HG03558 (cell line): ENCODE data around the gene MYT1.
A peak's percentile ranks its signal among the peaks of the same experiment; 100 is the strongest.
"Not testable (repeated sequence)": the region's sequence is repeated elsewhere in the genome, so short reads cannot be mapped to it uniquely, and the experiment has no call there.

Source experiments
- ATAC-seq: cut with Tn5 transposase; IDR thresholded peaks from one replicate; pipeline ENCODE4 v1.9.1; 2021; ENCODE audit warnings: moderate number of reproducible peaks; ENCODE audit not compliant: unreplicated experiment; ENCODE audit errors: extremely low read depth

Gene MYT1

GRCh38 chr20:64258071-64258823, 94.0 kb downstream of the MYT1 start:
- ATAC-seq: no peak

GRCh38 chr20:64260239-64260638, 96.0 kb downstream of the MYT1 start:
- ATAC-seq: no peak

GRCh38 chr20:64261138-64261537, 96.9 kb downstream of the MYT1 start:
- no peak for ATAC-seq

DNA sequence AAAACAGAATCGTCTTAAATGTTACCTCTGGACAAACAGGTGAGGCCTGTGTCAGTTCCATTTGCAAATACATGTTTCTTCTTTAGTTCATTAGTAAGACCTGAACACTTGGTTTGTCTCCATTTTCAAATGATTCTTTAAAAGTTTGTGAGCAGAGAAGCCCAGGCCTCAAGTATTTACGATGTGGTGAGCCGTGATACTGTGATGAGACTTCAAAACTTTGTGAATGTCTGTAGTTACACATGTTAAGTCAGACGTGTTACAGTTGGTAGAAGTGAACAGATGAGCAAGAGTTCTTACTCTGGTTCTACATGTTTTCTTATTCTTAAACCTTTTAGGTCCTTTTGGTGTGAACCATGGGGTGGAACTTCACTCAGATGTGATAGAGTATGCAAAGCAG, 99.8 kb downstream of the MYT1 start:
- ATAC-seq: no peak

GRCh38 chr20:64265201-64265600, 100.9 kb downstream of the MYT1 start:
- no peak for ATAC-seq

DNA sequence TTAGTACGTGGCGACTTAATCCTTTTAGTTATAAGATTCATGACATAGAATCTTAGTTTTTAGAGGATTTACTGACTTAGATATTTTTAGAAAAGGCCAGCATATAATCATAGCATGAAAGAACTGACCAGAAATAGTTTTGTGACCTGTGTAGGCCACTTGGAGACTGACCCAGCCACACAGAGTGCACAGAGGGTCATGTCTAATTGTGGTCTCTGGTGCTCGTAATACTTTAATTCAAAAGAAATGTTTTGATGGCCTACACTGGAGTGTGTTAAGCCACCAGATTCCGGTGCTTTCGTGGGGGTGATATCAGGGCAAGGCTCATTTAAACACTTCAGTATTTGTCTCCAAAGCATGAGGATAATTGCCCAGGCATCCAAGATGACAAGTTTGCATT, 102.7 kb downstream of the MYT1 start:
- ATAC-seq: no peak

DNA sequence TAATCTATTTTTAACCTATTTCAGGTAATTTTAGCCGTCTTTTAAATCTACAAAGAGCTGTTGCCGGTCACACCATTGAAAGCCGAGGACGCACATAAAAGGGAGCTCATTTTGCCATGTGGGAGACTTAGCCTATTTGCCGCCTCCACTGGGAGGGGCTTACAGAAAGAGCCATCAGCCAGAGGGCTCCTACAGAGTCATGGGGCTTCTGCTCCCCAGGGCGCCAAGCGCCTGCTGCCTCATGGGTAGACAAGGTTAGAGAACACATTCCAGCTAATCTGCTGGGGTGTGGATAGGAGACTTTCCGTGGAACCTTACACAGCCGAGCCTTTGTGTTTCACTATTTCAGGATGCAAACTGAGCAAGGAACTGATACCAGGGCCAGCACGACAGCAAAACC, 103.9 kb downstream of the MYT1 start:
- ATAC-seq: no peak

GRCh38 chr20:64269604-64270411, 105.6 kb downstream of the MYT1 start:
- ATAC-seq: no peak

DNA sequence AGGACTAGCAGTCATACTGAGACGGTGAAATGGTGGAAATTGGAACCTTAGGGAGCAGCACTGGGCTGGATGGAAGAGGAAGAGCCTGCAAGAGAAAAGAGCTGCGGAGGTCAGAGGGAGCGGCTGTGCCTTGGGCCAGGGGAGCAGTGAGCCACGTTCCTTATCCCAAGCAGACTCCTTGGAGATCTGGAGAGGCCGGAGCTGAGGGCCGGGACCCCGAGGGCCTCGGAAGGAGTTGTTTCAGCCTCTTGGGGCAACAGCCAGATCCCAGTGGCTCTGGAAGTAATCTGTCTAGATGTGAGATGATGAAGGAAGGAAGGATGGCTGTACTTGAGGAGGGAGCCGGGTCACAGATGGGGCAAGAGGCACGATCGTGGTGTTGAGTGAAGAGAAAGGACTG, 107.4 kb downstream of the MYT1 start:
- no peak for ATAC-seq

GRCh38 chr20:64273109-64273508, 108.9 kb downstream of the MYT1 start:
- ATAC-seq: no peak

DNA sequence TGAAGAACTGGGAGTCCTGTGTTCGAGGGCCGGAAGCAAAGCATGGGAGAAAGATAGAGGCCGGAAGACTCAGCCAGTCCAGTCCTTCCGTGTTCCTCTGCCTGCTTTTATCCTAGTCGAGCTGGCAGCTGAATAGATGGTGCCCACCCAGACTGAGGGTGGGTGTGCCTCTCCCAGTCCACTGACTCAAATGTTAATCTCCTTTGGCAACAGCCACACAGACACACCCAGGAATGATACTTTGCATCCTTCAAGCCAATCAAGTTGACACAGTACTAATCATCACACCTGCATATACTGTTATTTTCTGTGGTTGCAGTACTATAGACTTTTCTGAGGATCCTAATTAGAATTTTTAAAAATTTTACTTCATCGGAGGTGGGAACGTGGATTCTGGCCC, 112.6 kb downstream of the MYT1 start:
- ATAC-seq: no peak

GRCh38 chr20:64277571-64278316, 113.5 kb downstream of the MYT1 start:
- no peak for ATAC-seq

DNA sequence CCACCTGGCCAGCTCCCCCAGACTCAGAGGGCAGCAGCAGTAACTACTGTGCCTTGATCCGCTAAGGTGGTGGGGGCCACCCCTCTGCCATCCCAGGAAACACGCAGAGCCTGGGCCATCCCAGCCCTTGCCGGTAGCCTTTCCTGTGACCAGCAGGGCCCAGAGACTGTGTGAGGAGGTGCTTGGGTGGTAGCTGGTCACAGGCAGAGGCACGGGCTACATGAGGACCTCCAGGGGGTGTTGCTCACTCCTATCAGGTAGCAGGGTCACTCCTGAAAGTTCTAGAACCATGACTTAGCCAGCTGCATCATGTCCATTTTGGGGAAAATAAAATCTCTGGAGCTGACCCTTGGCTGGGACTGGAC, 114.0 kb downstream of the MYT1 start:
- ATAC-seq: no peak

GRCh38 chr20:64279826-64280459, 115.7 kb downstream of the MYT1 start:
- no peak for ATAC-seq

- no peak for ATAC-seq
These were observed 116.2 kb downstream of the MYT1 start for GRCh38 chr20:64280460-64280843.

DNA sequence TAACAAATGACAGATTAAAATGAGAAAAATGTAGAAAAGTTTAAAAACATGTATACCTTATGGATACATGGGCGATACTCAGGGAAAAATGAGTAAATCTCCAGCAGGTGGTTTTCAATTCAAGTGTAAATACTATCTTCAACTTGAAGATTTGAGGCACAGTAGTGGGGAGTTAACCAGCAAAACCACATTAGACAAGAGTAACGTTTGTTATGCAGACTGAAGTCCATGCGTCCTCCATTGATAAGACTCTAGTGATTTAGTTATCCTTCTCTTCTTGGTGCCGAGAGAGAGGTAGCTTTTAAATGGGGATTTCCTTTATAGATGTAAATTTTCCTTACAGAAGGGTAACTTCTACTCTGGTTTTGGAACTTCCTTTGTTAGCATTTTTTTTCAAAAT, 119.4 kb downstream of the MYT1 start:
- no peak for ATAC-seq

DNA sequence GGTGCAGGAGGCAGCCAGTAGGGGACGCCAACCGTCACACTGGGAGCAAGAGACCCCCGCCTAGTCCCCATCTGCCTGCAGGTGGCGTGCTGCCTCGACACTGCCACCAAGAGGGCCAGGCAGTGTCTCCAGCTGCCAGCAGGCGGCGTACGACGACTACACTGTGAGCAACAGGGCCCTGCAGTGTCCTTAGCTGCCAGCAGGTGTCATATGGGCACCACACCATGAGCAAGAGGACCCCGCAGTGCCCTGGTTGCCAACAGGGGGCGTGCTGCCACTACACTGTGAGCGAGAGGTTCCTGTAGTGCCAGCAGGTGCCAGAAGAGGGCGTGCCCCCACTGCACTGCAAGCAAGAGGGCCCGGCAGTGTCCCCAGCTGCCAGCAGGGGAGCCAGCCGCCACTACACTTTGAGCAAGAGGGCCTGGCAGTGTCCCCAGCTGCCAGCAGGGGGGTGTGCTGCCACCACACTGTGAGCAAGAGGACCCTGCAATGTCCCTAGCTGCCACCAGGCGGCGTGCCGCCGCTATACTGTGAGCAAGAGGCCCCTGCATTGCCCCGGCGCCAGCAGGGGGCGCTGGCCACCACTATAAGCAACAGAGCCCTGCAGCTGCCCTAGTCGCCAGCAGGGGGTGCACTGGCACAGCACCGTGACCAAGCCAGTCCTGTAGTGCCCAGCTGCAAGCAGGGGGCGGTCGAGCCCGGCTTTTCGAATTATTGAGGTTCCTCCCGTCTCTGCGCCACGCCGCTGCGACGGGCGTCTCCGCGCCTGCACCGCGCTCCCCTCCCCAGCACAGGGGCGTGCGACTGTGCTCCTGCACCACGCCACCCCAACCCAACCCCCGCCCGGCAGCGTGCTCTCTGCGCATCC, 121.6 kb downstream of the MYT1 start:
- ATAC-seq: peak; percentile 76

- ATAC-seq: not testable (repeated sequence)
These were observed 122.4 kb downstream of the MYT1 start for GRCh38 chr20:64286447-64287263.

- ATAC-seq: not testable (repeated sequence)
These were observed 123.0 kb downstream of the MYT1 start for GRCh38 chr20:64287264-64287590.
